Suprapubic skin (tissue), 4 donors: ENCODE measurements around the gene SLC39A3. TPM values are rescaled to one million over a fixed set of nuclear protein-coding genes. Genes with fewer than 3 reads are reported as not detected.

Source experiments
- DNase-seq, 2 donors: peaks; one replicate each; pipeline ENCODE4 v3.0.0-alpha.2; 2019; ENCODE audit warnings: low spot score in 2 of 2
- H3K27ac ChIP-seq: fragments of 200-600 bp; sonication (generic); one replicate; pipeline ENCODE4 v1.5.1; 2019
- H3K27me3 ChIP-seq: fragments of 200-600 bp; sonication (generic); one replicate; pipeline ENCODE4 v1.5.1; 2019
- H3K36me3 ChIP-seq: fragments of 200-600 bp; sonication (generic); one replicate; pipeline ENCODE4 v1.5.1; 2019
- H3K4me1 ChIP-seq: fragments of 200-600 bp; sonication (generic); one replicate; pipeline ENCODE4 v1.5.1; 2019
- H3K4me3 ChIP-seq: fragments of 200-600 bp; sonication (generic); one replicate; pipeline ENCODE4 v1.5.1; 2019; ENCODE audit warnings: mild to moderate bottlenecking
- H3K9me3 ChIP-seq: fragments of 200-600 bp; sonication (generic); one replicate; pipeline ENCODE4 v1.5.1; 2019
- EP300 ChIP-seq: sonication (generic); formaldehyde crosslinking; IDR thresholded peaks from one replicate; pipeline ENCODE4 v1.6.1; 2017; ENCODE audit warnings: antibody characterized with exemption
- POLR2A ChIP-seq, 2 donors: fragments of 450-650 bp; IDR thresholded peaks; one replicate each; pipeline ENCODE4 v1.6.1; 2017; ENCODE audit warnings: antibody characterized with exemption in 2 of 2, mild to moderate bottlenecking in 2 of 2, moderate library complexity in 2 of 2
- POLR2AphosphoS5 ChIP-seq, 3 donors: sonication (generic); formaldehyde crosslinking; IDR thresholded peaks; one replicate each; pipeline ENCODE4 v1.6.1; 2017; ENCODE audit warnings: antibody characterized with exemption in 3 of 3
- WGBS: methylation state at CpG from one replicate; pipeline ENCODE4 v1.1.5; 2018; 5-methylcytosine and 5-hydroxymethylcytosine counted together
- total RNA-seq, 4 donors: library from RNA; depleted of rRNA; stranded (reverse); fragments of >200 nt; gene quantifications; one replicate each; pipeline ENCODE4 v1.1.0, GENCODE V29; 2016
- TF ChIP-seq, protein P1 (sequence below), 2 donors: fragments of 200-600 bp in 1 of 2; fragments of 450-650 bp in 1 of 2; sonication (generic) in 1 of 2; IDR thresholded peaks; one replicate each; pipeline ENCODE4 v1.5.1; 2016 to 2019; ENCODE audit warnings: antibody characterized with exemption in 2 of 2, mild to moderate bottlenecking in 1 of 2, moderate library complexity in 1 of 2

SLC39A3 gene
- total RNA-seq, 4 donors from 2014 or later: 8.0 to 31.1 (median 23.0) TPM

DNA sequence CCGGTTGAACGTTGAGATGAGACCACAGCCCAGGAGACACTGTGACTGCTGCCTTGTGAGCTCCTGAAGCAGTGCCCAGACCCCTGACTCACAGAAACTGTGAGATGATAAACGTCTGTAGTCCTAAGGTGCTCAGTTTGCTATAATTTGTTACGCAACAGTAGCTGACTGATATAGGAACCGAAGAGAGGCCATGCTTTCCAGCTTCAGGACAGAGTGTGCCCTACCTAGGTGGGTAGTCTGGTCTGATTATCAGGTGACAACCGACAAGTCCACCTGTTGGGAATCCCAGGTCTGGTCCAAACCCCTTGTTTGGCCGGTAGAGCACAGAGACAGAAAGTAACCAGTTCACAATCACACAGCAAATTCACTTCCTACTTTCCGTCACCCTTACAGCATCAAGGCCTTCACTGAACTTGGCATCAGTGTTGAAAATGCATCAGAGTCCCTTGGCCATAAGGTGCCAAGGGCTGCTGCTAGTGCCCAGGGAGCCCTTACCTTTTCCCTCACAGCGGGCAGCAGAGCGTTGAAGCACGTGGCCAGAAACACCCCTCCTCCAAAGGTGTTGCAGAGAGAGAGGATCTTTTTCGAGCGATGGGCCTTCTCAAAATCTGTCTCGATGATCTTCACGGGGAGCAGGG lies 3.1 kb downstream of the SLC39A3 start:
- Histone ChIP-seq H3K27me3 (peaks cover 9% of the 10 kb centered on the region), H3K4me1 (peaks cover 22% of the 10 kb centered on the region), H3K4me3 (no peak overlapping the region), H3K36me3 (peaks cover 45% of the 10 kb centered on the region), H3K27ac (no peak overlapping the region), H3K9me3 (no peaks in the 10 kb centered on the region)
- 96% methylated on average over 15 of the region's 15 CpGs for WGBS
- TF ChIP-seq, protein P1, sequence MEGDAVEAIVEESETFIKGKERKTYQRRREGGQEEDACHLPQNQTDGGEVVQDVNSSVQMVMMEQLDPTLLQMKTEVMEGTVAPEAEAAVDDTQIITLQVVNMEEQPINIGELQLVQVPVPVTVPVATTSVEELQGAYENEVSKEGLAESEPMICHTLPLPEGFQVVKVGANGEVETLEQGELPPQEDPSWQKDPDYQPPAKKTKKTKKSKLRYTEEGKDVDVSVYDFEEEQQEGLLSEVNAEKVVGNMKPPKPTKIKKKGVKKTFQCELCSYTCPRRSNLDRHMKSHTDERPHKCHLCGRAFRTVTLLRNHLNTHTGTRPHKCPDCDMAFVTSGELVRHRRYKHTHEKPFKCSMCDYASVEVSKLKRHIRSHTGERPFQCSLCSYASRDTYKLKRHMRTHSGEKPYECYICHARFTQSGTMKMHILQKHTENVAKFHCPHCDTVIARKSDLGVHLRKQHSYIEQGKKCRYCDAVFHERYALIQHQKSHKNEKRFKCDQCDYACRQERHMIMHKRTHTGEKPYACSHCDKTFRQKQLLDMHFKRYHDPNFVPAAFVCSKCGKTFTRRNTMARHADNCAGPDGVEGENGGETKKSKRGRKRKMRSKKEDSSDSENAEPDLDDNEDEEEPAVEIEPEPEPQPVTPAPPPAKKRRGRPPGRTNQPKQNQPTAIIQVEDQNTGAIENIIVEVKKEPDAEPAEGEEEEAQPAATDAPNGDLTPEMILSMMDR (IDR thresholded peaks at IDR 0.05): no peak
- no peak for TF ChIP-seq POLR2A (IDR thresholded peaks at IDR 0.05)
- no peak for TF ChIP-seq EP300
- TF ChIP-seq POLR2AphosphoS5 (IDR thresholded peaks at IDR 0.05): no peak
- no peak for DNase-seq

- Histone ChIP-seq H3K9me3 (no peaks in the 10 kb centered on the region), H3K4me3 (no peak overlapping the region), H3K4me1 (peaks cover 22% of the 10 kb centered on the region), H3K27me3 (no peaks in the 10 kb centered on the region), H3K36me3 (peaks cover 46% of the 10 kb centered on the region), H3K27ac (no peak overlapping the region)
- WGBS: 100% methylated on average over 3 of the region's 12 CpGs
- no peak for DNase-seq
- TF ChIP-seq EP300 (no peak), POLR2A (IDR thresholded peaks at IDR 0.05) (no peak), POLR2AphosphoS5 (IDR thresholded peaks at IDR 0.05) (no peak)
- TF ChIP-seq, protein P1 (IDR thresholded peaks at IDR 0.05): no peak
Measured at GRCh38 chr19:2735374-2735773, 4.4 kb downstream of the SLC39A3 start.

- 92% methylated on average over 18 of the region's 26 CpGs for WGBS
- H3K27ac ChIP-seq: no peak overlapping the region
- H3K36me3 ChIP-seq: peaks cover 46% of the 10 kb centered on the region
- no peak overlapping the region for H3K4me3 ChIP-seq
- no peak for TF ChIP-seq EP300
- no peaks in the 10 kb centered on the region for H3K9me3 ChIP-seq
- no peak for DNase-seq
- H3K27me3 ChIP-seq: no peaks in the 10 kb centered on the region
- H3K4me1 ChIP-seq: peaks cover 22% of the 10 kb centered on the region
Measured at GRCh38 chr19:2734589-2735288, 5.1 kb downstream of the SLC39A3 start.

DNA sequence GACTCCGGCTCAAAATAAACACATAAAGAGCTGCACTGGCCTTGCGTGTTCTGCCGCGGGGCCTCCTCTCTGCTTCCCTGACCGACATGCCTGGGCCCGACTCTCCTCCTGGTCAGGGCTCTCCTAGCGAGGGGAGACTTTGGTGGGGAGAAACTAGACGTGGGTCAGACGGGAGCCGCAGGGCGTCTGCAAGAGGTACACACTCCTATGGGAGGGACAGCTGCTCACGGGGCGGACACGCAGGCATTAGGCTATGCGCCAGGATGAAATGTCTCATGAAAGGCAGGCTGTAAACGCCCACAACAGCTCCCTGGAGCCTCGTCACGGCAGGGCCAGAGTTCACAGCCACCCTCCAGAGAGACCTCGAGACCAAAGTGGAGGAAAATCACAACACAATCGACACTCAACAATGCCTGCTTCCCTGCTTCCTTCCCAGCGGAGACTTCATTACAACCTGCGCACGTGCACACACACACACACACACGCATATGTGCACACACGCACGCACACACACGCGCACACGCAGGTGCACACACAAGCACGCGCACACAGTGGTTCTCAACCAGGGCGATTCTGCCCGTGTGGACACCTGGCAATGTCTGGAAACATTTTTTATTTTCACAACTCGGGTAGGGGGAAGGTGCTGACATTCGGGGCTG lies 5.8 kb downstream of the SLC39A3 start:
- H3K36me3 ChIP-seq: peaks cover 46% of the 10 kb centered on the region
- no peaks in the 10 kb centered on the region for H3K9me3 ChIP-seq
- H3K27ac ChIP-seq: no peak overlapping the region
- no peak for DNase-seq
- H3K27me3 ChIP-seq: no peaks in the 10 kb centered on the region
- no peak overlapping the region for H3K4me3 ChIP-seq
- TF ChIP-seq POLR2AphosphoS5 (IDR thresholded peaks at IDR 0.05) (no peak), POLR2A (IDR thresholded peaks at IDR 0.05) (no peak), EP300 (no peak)
- TF ChIP-seq, protein P1 (IDR thresholded peaks at IDR 0.05): no peak
- H3K4me1 ChIP-seq: peaks cover 16% of the 10 kb centered on the region
- WGBS: 58% methylated on average over 34 of the region's 35 CpGs

- TF ChIP-seq POLR2A (IDR thresholded peaks at IDR 0.05): no peak
- TF ChIP-seq EP300: no peak
- TF ChIP-seq, protein P1 (IDR thresholded peaks at IDR 0.05): no peak
- TF ChIP-seq POLR2AphosphoS5 (IDR thresholded peaks at IDR 0.05): no peak
- Histone ChIP-seq H3K27me3 (peaks cover 3% of the 10 kb centered on the region), H3K4me1 (peaks cover 8% of the 10 kb centered on the region), H3K4me3 (no peak overlapping the region), H3K27ac (no peak overlapping the region), H3K9me3 (no peaks in the 10 kb centered on the region), H3K36me3 (peaks cover 46% of the 10 kb centered on the region)
- 95% methylated on average over 10 of the region's 38 CpGs for WGBS
- no peak for DNase-seq
Measured at GRCh38 chr19:2732883-2733282, 6.9 kb downstream of the SLC39A3 start.
